Measurements from ENCODE around the gene NDUFS3.

NDUFS3 gene

GRCh38 chr11:47578524-47579494, at the start of gene NDUFS3, which contains the start of gene KBTBD4:
NDUFS3 (plus strand) TSS chr11:47579074; CDS start chr11:47579092, 18 bp downstream.
KBTBD4 (minus strand) TSS chr11:47578970; CDS start chr11:47578951, 19 bp downstream.
- no peak for TF ChIP-seq GATA3 (IDR thresholded peaks at IDR 0.05; ENCODE audit: low read depth, low read length)
- TF ChIP-seq GATA2 (IDR thresholded peaks at IDR 0.05; ENCODE audit: low read depth, low read length): no peak

- TF ChIP-seq GATA2 (IDR thresholded peaks at IDR 0.05; ENCODE audit: low read depth, low read length) (no peak), GATA3 (IDR thresholded peaks at IDR 0.05; ENCODE audit: low read depth, low read length) (no peak)
These were observed 48.9 kb upstream of the NDUFS3 start for GRCh38 chr11:47529951-47530350.

- TF ChIP-seq GATA3 (IDR thresholded peaks at IDR 0.05; ENCODE audit: low read depth, low read length): no peak
- TF ChIP-seq GATA2 (IDR thresholded peaks at IDR 0.05; ENCODE audit: low read depth, low read length): no peak
These were observed 47.2 kb upstream of the NDUFS3 start for GRCh38 chr11:47531666-47532065.

GRCh38 chr11:47532597-47533213, 46.2 kb upstream of the NDUFS3 start:
- TF ChIP-seq GATA2 (IDR thresholded peaks at IDR 0.05; ENCODE audit: low read depth, low read length) (no peak), GATA3 (IDR thresholded peaks at IDR 0.05; ENCODE audit: low read depth, low read length) (no peak)

GRCh38 chr11:47533690-47534151, 45.2 kb upstream of the NDUFS3 start:
- no peak for TF ChIP-seq GATA3 (IDR thresholded peaks at IDR 0.05; ENCODE audit: low read depth, low read length)
- no peak for TF ChIP-seq GATA2 (IDR thresholded peaks at IDR 0.05; ENCODE audit: low read depth, low read length)

- no peak for TF ChIP-seq GATA2 (IDR thresholded peaks at IDR 0.05; ENCODE audit: low read depth, low read length)
- no peak for TF ChIP-seq GATA3 (IDR thresholded peaks at IDR 0.05; ENCODE audit: low read depth, low read length)
These were observed 44.1 kb upstream of the NDUFS3 start for GRCh38 chr11:47534704-47535251.

- TF ChIP-seq GATA3 (IDR thresholded peaks at IDR 0.05; ENCODE audit: low read depth, low read length) (no peak), GATA2 (IDR thresholded peaks at IDR 0.05; ENCODE audit: low read depth, low read length) (no peak)
These were observed 42.0 kb upstream of the NDUFS3 start for GRCh38 chr11:47536915-47537314.

GRCh38 chr11:47538741-47539565, 39.9 kb upstream of the NDUFS3 start:
- no peak for TF ChIP-seq GATA2 (IDR thresholded peaks at IDR 0.05; ENCODE audit: low read depth, low read length)
- no peak for TF ChIP-seq GATA3 (IDR thresholded peaks at IDR 0.05; ENCODE audit: low read depth, low read length)

- no peak for TF ChIP-seq GATA3 (IDR thresholded peaks at IDR 0.05; ENCODE audit: low read depth, low read length)
- no peak for TF ChIP-seq GATA2 (IDR thresholded peaks at IDR 0.05; ENCODE audit: low read depth, low read length)
These were observed 39.2 kb upstream of the NDUFS3 start for GRCh38 chr11:47539681-47540039.

- no peak for TF ChIP-seq GATA2 (IDR thresholded peaks at IDR 0.05; ENCODE audit: low read depth, low read length)
- no peak for TF ChIP-seq GATA3 (IDR thresholded peaks at IDR 0.05; ENCODE audit: low read depth, low read length)
These were observed 37.8 kb upstream of the NDUFS3 start for GRCh38 chr11:47541070-47541469.

- TF ChIP-seq GATA3 (IDR thresholded peaks at IDR 0.05; ENCODE audit: low read depth, low read length) (no peak), GATA2 (IDR thresholded peaks at IDR 0.05; ENCODE audit: low read depth, low read length) (no peak)
These were observed 33.6 kb upstream of the NDUFS3 start for GRCh38 chr11:47545298-47545697.

- TF ChIP-seq GATA2 (IDR thresholded peaks at IDR 0.05; ENCODE audit: low read depth, low read length) (no peak), GATA3 (IDR thresholded peaks at IDR 0.05; ENCODE audit: low read depth, low read length) (no peak)
These were observed 28.4 kb upstream of the NDUFS3 start for GRCh38 chr11:47550288-47551047.

- TF ChIP-seq GATA3 (IDR thresholded peaks at IDR 0.05; ENCODE audit: low read depth, low read length) (no peak), GATA2 (IDR thresholded peaks at IDR 0.05; ENCODE audit: low read depth, low read length) (no peak)
These were observed 27.8 kb upstream of the NDUFS3 start for GRCh38 chr11:47551086-47551485.

Data from SH-SY5Y (cell line).